ENCODE data around the gene COL23A1.
"Not testable (repeated sequence)": the region's sequence is repeated elsewhere in the genome, so short reads cannot be mapped to it uniquely, and the experiment has no call there.

Gene COL23A1

DNA sequence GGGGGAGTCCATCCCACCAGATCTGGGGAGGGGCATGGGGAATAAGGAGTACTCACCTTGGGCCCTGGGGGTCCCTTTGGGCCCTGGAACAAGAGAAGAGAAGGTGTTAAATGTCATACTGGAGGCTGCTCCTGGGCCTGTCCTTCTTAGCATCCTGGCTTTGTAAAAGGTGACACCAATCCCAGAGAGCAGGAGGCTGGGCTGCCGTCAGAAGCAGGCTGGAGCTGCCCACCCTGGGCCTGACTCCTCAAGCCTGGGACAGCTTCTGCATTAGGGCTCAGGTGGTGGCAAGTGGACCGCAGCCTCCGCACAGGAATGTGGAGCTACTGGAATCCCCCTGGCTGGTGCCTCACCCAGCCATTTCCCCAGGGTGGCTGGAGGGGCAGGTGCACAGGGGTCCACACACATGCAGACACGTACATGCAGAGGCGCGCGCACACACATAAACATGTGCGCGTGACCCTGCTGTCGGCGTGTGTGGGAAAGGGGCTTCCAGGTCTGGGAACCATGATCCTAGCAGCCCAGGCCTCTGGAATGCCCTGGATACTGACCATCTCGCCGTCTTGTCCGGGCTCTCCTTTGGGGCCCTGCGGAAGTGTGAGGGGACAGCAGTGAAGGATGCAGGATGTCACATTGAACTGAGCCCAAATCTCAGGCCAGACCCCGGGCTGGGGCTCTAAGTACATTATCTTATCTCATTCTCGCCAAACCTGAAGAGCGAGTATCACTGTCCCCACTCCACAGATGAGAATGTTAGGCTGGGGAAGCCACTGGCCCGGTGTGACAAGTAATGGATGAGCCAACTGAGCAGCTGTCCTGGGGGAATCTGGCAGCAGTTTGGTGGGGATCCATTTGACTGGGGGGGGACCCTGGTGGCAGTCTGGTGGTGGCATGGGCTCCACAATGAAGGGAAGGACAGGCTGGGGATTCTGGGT, 328.3 kb downstream of the COL23A1 start:
- DNase-seq (ENCODE audit: low spot score): no peak

DNA sequence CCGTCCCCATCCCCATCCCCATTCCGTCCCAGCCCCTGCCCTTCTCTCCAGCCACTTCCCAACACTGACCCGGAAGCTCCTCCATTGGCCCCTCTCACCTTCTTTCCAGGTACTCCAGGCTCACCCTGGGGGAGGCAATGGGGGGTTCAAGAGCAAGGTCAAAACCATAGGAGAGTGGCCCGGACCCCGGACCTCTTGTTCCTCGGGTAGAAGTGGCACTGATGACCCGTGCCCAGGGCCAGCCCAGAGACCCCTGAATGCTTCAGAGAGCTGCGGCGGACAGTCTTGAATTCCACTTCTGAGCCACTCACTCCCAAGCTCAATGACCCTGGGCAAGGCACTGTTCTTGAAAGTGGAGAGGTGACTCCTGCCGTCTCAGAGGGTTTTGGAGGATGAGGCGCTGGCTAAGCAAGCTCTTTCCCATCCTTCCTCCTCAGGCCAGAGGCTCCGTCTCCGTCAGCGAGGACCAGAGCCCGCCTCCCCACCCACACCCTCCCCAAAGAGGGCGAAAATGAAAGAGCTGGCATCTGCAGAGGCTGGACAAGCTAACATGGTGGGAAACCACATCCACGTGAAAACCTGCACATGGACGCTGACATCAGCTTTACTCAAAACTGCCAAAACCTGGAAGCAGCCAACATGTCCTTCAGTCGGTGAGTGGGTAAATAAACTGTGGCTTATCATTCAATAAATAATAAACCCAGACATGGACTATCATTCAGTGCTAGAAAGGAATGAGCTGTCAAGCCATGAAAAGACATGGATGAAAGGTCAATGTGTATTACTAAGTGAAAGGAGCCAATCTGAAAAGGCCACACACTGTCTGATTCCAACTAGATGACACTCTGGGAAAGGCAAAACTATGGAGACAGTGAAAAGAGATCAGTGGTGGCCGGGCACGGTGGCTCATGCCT, 330.3 kb downstream of the COL23A1 start:
- DNase-seq (ENCODE audit: low spot score): no peak

DNA sequence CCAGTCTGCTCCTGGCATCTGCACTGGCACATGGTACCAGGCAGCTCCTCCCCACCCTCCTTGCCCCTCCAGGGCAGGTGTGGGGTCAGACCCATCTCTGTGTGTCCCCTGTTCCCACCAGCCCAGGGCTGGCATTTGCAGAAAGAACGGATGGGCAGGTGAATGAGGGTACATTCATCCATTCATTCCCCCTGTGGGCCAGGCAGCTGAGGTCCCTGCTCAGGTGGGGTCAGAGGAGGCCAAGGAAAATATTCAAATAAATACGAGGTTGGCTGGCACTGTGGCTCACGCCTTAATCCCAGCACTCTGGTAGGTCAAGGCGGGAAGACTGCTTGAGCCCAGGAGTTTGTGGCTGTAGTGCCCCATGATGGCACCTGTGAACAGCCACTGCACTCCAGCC, 332.5 kb downstream of the COL23A1 start:
- no peak for DNase-seq (ENCODE audit: low spot score)

DNA sequence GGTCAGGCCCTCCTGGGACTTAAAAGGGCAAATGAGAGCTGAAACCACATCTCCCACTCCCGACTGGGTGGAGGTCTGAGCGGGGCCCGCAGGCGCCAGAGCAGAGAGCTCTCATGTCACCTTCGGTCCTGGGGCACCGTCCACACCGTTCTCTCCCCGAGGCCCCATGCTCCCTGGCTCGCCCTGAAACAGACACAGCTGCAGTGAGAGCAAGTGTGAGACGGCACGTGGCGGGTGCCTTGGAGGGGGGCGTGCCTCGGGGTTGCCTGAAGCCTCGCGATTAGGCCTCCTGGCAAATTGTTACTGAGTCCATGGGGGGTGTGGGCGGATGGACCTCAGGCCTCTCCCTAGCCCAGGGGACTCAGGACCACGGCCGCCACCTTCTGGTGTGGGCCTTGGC, 333.4 kb downstream of the COL23A1 start:
- DNase-seq (ENCODE audit: low spot score): no peak

DNA sequence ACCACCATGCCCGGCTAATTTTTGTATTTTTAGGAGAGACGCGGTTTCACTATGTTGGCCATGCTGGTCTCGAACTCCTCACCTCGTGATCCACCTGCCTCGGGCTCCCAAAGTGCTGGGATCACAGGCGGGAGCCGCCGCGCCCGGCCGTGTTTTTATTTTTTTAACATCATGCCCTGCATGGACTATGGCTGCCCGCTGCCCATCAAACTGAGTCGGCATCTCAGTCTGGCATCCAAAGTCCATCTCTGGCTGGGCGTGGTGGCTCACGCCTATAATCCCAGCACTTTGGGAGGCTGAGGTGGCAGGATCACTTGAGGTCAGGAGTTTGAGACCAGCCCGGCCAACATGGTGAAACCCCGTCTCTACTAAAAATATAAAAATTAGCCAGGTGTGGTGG, 336.6 kb downstream of the COL23A1 start:
- DNase-seq (ENCODE audit: low spot score): not testable (repeated sequence)

DNA sequence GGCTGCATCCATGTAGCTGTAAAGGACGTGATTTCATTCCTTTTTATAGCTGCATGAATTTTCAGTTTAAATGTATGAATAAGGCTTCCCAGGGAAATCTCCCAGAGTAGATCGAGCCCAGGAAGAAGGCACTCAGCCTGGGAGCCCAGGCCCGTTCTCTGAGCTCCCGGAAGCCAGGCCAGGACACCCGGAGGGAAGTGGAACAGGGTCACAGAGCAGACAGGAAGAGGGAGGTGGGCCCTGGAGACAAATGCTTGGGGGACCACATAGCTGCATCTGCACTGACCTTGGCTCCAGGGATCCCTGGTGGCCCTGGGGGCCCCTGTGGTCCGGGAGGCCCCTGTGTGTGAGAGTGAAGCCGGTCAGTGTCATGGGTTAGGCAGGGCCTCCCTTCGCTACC, 337.9 kb downstream of the COL23A1 start:
- no peak for DNase-seq (ENCODE audit: low spot score)

DNA sequence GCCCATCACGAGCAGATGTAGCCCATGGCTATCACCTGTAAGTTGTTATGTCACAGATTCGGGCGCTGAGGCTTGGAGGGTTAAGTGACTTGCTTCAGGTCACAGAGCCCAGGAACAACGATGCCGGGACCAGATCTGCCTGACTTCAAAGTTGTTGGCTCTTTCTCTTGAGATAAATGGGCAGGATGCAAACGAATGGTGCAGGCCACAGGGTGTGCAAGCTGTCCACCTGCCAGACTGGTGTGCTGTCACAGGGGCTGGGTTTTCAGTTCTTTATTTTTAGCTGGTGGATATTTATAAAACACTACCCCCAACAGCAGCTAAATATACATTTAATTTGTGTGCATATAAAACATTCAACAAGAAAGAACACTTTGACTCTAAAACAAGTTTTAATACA, 339.9 kb downstream of the COL23A1 start:
- DNase-seq (ENCODE audit: low spot score): no peak

DNA sequence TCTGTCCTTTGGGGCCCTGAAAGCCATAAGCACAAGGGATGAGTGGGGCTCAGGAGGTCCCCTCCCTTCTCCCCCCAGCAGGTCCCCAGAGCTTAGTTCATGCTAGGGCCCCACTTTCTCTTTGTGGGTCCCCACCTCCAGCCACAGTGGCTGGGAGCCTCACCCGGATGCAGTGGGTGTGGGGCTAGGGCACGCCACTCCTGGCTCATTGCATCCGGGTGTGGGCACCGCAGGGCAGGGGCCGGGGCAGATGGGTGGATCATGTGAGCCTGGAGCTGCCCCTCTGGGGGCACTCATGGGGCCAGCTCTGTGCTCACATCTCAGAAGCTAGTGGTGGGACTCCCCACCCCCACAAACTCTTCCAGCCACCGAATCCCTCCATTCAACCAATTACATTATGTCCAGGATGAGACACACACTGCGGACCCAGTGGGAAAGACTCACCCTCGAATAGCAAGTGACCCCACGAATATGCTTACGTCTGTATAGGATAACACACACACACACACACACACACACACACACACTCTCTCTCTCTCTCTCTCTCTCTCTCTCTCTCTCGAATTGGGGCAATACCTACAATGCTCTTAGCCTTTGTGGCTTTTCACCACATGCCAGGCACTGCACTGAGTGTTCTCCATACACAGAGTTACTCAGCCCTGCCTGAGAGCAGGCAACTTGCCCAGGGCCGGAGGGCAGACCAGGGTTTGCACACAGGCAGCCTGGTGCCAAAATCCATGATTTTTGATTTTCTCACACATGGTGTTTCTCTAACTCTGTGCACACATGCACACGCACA, 340.8 kb downstream of the COL23A1 start:
- DNase-seq (ENCODE audit: low spot score): no peak

DNA sequence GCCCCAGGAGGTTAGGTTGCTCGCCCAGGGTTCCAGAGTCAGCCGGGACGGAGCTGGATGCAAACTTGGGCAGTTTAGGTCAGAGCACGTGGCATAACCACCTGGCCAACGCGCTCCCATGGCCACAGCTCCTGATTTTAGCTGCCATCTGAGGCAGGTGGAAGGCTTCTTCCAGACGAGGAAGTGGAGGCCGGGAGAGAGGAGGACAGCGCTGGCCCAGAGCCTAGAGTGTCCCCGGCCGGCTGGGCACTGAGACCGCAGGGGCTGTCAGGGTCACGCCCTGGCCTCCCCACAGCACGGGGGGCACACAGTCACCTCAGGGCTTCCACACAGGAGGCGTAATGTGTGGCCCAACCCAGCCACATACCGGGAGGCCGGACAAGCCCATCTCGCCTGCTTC, 341.4 kb downstream of the COL23A1 start:
- DNase-seq (ENCODE audit: low spot score): no peak

DNA sequence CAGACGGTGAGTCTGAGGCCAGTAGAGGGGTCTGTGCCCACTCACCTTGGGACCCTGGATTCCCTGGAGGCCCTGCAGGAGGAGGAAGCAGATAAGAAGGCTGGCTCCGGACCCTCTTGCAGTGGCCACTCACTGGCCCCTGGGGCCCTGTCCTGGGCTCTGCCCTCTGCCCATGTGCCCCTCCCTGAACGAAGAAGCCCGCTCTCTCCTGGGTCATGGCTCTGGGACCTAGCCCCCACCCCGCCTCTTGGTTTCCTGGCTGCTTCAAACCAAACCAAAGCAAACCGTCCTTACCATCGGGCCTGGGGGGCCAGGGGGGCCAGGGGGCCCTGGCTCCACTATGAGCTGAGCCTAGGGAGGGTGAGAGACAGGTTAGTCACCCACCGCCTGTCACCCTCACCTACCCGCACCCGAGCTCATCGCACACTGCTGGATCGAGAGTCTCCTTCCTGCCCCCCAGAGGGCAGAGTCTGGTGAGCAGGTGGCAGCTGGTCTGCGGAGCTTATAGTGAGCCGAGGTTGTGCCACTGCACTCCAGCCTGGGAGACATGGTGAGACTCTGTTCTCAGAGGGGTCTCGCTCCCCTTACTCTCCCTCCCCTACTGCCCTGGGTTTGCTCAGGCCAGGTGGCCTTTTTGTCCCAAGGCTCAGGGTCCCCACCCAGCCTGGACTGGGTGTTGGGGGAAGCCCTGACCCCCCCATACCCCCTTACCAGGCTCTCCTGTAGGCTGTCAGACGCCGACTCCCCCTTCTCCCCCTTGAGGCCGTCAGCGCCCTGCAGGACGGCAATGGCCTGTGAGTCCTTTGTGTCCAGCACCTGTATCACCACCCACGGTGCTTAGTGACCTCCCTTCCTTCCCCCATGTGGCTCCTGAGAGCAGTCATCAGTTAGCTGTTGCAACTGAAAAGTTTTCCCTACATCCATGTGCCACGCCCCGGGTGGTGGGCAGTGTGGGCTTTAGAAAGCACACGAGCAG, 342.4 kb downstream of the COL23A1 start:
- no peak for DNase-seq (ENCODE audit: low spot score)

DNA sequence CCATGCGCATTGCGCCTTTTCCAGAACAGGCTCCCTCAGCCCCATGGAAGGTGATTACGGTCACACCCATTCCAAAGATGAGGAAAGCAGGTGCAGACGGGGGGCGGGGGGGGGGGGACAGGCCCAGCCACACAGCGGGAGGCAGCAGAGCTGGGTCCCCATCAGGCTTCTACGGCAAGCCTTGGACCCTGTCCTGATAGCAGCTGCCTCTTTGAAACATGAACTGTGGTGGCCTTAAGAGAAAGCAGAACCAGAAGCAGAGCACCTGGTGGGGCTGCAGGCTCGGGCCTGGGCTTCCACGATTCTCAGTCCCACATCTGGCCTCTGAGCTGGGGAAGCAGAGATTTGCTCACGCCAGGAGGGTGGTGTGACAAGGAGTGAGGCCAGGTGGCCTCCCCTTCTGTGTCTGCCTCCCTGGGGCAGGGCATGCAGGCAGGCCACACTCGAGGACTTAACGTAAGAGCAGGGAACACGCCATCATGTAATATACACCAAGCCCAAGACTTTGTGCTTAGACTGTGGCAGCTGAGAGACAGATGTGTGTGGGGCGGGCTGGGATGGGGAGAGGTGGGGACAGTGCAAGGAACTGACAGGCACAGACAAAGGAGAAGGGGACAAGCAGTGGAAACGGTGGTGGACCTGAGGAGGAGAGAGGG, 343.4 kb downstream of the COL23A1 start:
- no peak for DNase-seq (ENCODE audit: low spot score)

DNA sequence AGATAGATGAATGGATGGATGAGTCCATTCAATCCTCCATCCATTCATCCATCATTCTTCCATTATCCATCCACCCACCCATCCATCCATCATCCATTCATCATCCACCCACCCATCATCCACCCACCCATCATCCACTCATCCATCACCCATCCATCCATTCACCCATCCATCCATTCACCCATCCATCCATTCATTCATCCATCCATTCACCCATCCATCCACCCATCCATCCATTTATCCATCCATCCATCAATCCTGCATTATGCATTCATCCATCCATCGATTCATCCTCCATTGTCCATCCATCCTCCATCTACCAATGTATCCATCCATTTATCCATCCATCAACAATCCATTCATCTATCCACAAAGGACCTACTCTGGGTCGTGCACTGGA, 344.8 kb downstream of the COL23A1 start:
- no peak for DNase-seq (ENCODE audit: low spot score)

DNA sequence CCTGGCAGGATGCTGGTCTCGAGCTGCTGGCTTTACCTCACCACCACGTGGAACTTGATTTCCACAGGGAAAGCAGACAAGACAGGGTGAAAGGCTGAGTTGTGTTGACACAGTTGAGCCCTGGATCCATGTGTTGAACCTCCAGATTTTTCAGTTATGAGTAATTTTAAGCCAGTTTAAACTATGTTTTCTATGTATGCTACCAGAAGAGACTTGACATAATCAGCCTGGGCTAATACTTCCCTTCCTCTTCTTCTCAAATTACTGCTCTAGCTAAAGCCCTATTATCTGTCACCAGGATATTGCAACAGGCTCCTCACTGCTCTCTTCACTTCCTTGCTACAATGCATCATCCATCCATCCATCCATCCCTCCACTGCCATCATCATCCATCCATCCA, 345.6 kb downstream of the COL23A1 start:
- DNase-seq (ENCODE audit: low spot score): no peak

DNA sequence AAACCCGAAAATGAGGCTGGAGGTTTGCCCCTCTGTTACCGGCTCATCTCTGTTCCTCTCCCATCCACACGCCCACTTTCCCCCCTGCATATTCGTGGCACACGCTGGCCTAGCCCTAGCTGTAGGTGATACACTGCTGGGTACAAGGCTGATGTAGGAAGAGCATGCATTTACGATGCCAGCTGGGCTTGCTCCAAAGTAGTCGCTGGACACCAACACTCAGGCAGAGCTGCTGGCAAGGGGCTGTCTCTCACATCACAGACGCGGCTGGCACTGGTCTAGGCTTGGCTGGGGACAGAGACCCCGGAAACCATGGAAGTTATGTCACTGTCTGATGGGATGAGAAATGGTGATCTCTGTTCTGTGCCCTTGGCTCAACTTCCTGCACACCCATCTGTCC, 347.8 kb downstream of the COL23A1 start:
- DNase-seq (ENCODE audit: low spot score): no peak

DNA sequence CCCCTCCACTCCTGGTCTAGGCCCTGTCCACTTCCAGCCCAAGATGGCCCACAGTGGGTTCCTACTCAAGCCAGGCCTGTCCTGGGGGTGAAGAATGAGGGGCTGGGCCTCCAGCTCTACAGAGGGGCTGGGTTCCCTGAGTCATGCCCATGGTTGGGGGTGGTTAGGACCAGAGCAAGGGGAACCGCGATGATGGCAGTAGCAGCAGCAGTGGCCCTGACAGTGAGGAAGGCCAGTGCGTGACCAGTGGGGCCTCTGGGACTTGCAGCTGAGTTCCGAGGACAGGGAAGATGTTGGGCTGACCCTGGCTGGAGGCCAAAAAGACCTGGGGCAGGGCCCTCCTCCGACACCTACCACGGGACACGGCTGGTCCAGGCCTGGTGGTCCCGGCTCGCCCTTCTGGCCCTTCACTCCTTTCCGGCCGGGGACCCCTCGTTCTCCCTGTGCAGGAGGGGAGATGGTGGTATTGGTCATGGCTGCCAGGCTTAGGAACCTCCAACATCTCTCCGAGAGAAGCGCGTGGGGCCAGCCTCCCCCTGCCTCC, 348.4 kb downstream of the COL23A1 start:
- DNase-seq (ENCODE audit: low spot score): no peak

DNA sequence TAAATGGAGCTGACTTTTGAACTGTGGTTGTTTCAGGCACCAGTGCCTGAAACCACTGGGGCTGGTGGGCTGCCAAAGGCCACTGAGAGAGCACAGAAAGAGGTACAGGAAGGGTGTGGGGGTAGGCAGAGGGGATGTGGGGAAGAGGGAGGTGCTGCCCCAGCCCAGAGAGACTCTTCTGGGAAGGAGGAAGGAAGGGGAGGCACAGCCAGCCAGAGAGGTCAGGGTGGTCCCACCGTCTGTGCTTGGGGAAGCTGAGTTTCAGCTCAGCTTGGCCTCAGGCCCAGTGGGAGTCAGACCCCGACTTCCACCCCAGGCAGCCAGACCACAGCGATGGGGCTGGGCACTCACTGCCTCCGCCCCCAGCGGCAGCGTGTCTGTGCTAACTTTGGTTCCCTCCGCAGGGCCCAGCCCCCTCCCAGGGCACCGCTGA, 348.9 kb downstream of the COL23A1 start:
- no peak for DNase-seq (ENCODE audit: low spot score)

DNA sequence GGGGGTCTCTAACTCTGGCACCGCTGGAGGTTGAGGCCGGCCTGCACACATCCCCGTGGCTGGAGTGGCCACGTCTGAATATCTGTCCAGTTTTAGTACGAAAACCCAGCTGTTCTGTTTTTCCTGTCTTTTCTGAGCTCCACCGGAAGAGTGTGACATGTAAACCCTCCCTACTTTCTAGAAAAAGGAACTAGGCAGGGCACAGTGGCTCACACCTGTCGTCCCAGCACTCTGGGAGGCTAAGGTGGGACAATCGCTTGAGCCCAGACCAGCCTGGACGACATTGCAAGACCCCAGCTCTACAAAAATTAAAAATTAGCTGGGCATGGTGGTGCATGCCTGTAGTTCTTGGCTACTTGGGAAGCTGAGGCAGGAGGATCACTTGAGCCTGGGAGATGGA, 349.4 kb downstream of the COL23A1 start:
- DNase-seq (ENCODE audit: low spot score): no peak

DNA sequence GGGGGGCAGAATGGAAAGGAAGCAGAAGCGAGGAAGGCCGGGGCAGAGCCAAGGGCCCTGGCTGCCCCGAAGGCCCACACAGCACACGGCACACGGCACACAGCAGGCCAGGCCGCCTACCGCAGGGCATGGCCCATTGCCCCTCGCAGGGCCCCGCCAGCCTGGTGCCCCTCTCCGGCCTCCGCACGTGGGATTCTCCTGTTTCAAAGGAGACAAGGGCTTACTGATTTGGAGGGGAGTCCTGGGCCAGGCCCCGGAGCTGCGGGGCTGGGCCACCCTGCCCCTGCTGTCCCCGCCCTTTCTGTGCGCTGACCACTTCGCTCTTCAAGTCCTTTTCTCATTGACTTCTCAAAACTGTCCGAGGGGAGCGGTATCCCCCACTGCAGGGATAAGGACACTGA, 349.9 kb downstream of the COL23A1 start:
- DNase-seq (ENCODE audit: low spot score): no peak

DNA sequence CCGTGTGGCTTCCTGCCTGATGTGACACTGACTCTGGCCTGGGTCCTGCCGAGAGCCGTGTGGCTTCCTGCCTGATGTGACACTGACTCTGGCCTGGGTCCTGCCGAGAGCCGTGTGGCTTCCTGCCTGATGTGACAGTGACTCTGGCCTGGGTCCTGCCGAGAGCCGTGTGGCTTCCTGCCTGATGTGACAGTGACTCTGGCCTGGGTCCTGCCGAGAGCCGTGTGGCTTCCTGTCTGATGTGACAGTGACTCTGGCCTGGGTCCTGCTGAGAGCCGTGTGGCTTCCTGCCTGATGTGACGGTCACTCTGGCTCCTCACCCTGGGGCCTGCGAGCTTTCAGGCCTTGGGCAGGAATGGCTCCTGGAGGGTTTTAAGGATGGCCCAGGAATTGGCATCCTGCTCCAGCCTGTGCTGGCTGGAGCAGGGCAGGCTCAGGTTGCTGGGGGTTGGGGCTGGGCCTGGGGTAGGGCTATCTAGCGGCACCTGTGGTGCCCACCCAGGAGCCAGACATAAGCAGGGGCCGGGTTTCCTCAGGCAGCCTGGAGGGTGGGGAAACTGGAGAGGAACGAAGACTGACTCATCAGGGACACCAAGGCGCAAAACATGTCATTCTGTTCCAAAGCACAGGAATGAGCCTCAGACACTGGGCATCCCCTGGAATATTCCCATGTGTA, 350.4 kb downstream of the COL23A1 start:
- not testable (repeated sequence) for DNase-seq (ENCODE audit: low spot score)
